SK-N-SH (cell line): ENCODE results near the gene MAPRE2.

Source experiments
- MAX ChIP-seq: IDR thresholded peaks from 2 replicates; pipeline ENCODE4 v1.4.0; 2012; ENCODE audit warnings: low read depth
- MXI1 ChIP-seq: IDR thresholded peaks from 2 replicates; pipeline ENCODE4 v1.6.1; 2012; ENCODE audit warnings: mild to moderate bottlenecking, low read depth, low read length, improper control_type of control experiment
- RFX5 ChIP-seq: IDR thresholded peaks from 2 replicates; pipeline ENCODE4 v1.6.1; 2012; ENCODE audit warnings: mild to moderate bottlenecking, improper control_type of control experiment, low read length

GRCh38 chr18:35083174-35083712 is 42.0 kb downstream of the MAPRE2 start:
- no peak for TF ChIP-seq MXI1
- TF ChIP-seq RFX5 = no peak
- TF ChIP-seq MAX = no peak
